HepG2 (cell line): ENCODE results near the gene FARSB. TPM values are rescaled to one million over a fixed set of nuclear protein-coding genes. Genes with fewer than 3 reads are reported as not detected.

Experiments
- ATAC-seq: fragments of 200-7000 bp; cut with Tn5 transposase; 3 replicates; pipeline ENCODE4 v1.9.1; 2020; ENCODE audit warnings: mild to moderate bottlenecking, moderate library complexity
- BruUV-seq: library from RNA; stranded (reverse); fragments of 400-500 nt; replicated peaks from 2 replicates; lab custom pipeline; 2021; lab: Mats Ljungman, UMichigan
- CTCF ChIA-PET: fragments of 300-600 bp; formaldehyde crosslinking; extraction: SDS; loops from one replicate; lab custom pipeline; 2021; ENCODE audit warnings: low total read pairs, inconsistent platforms, low intra/inter-chr PET ratio; lab: Yijun Ruan, JAX
- POLR2A ChIA-PET: fragments of 350-600 bp; sonication (Branson Sonifier 250); formaldehyde crosslinking; loops from one replicate; lab custom pipeline; 2020; ENCODE audit warnings: antibody characterized with exemption, inconsistent platforms; lab: Yijun Ruan, JAX
- DNase-seq: peaks from one replicate; pipeline ENCODE4 v3.0.0-alpha.2; 2015; ENCODE audit warnings: low spot score
- FAIRE-seq: peaks from 3 replicates; lab custom pipeline; 2011; peaks lifted over from hg19 to GRCh38; lab: Jason Lieb, UNC
- H2AFZ ChIP-seq: one replicate; pipeline ENCODE4 v1.6.1; 2011; ENCODE audit warnings: low read length, inconsistent platforms
- H3K27ac ChIP-seq: fragments of 300-600 bp; 3 replicates; pipeline ENCODE4 v1.8.0; 2011; ENCODE audit warnings: mixed run types, mild to moderate bottlenecking, mixed read lengths, low read length, inconsistent platforms; ENCODE audit not compliant: insufficient read depth; ENCODE audit errors: extremely low read length
- H3K27me3 ChIP-seq, 2 experiments: fragments of 200-600 bp in 1 of 2; 2 replicates in 1 of 2; 3 replicates in 1 of 2; pipeline versions ENCODE4 v1.6.0 to v1.8.0; 2011; ENCODE audit warnings: low read length in 2 of 2, mild to moderate bottlenecking in 2 of 2, moderate library complexity in 2 of 2, inconsistent platforms in 1 of 2; ENCODE audit not compliant: insufficient read depth in 2 of 2, control insufficient read depth in 1 of 2
- H3K36me3 ChIP-seq, 2 experiments: fragments of 200-600 bp in 1 of 2; replicated peaks in 1 of 2; 2 replicates in 1 of 2; 3 replicates in 1 of 2; pipeline versions ENCODE4 v1.5.1 to v1.8.0; 2011; ENCODE audit warnings: low read length in 2 of 2, inconsistent platforms in 1 of 2; ENCODE audit not compliant: insufficient read depth in 2 of 2, control insufficient read depth in 1 of 2
- H3K4me1 ChIP-seq: 2 replicates; pipeline ENCODE4 v1.5.1; 2012; ENCODE audit warnings: low read length, inconsistent platforms; ENCODE audit not compliant: insufficient read depth
- H3K4me2 ChIP-seq: 2 replicates; pipeline ENCODE4 v1.6.0; 2011; ENCODE audit warnings: low read depth, low read length, inconsistent platforms
- H3K4me3 ChIP-seq, 3 experiments: fragments of 200-600 bp in 1 of 3; sonication (generic), shearing (Covaris generic) in 1 of 3; replicated peaks in 1 of 3; 2 replicates each; pipeline ENCODE4 v1.5.1; 2011 to 2016; ENCODE audit warnings: low read length in 3 of 3, inconsistent platforms in 2 of 3, low read depth in 2 of 3, mild to moderate bottlenecking in 2 of 3, control low read depth in 1 of 3, mixed read lengths in 1 of 3; ENCODE audit not compliant: insufficient read depth in 1 of 3
- H3K79me2 ChIP-seq: one replicate; pipeline ENCODE4 v1.6.1; 2011; ENCODE audit warnings: low read length, inconsistent platforms; ENCODE audit not compliant: insufficient read depth
- H3K9ac ChIP-seq: 2 replicates; pipeline ENCODE4 v1.6.0; 2011; ENCODE audit warnings: mild to moderate bottlenecking, low read depth, low read length, inconsistent platforms; ENCODE audit not compliant: insufficient read depth
- H3K9me3 ChIP-seq: 2 replicates; pipeline ENCODE4 v1.5.1; 2012; ENCODE audit warnings: mild to moderate bottlenecking, low read length
- H4K20me1 ChIP-seq: 2 replicates; pipeline ENCODE4 v1.6.0; 2011; ENCODE audit warnings: inconsistent platforms, mild to moderate bottlenecking, low read length, moderate library complexity; ENCODE audit not compliant: insufficient read depth
- IRF1 ChIP-seq: sonication (generic); formaldehyde crosslinking; IDR thresholded peaks from 2 replicates; pipeline ENCODE4 v1.4.0; 2020; ENCODE audit warnings: low read depth, mild to moderate bottlenecking, missing genetic modification reagents
- NCOA1 ChIP-seq: sonication (generic); formaldehyde crosslinking; IDR thresholded peaks from 2 replicates; pipeline ENCODE4 v1.9.0; 2021; ENCODE audit warnings: missing genetic modification reagents
- NR2F6 ChIP-seq, 2 experiments: IDR thresholded peaks; 2 replicates each; pipeline ENCODE4 v1.6.1; 2016; ENCODE audit warnings: antibody characterized with exemption in 1 of 2, mild to moderate bottlenecking in 1 of 2
- RBM22 ChIP-seq: fragments of 200-400 bp; formaldehyde crosslinking; optimal IDR thresholded peaks from 2 replicates; pipeline ENCODE3; 2017; ENCODE audit warnings: mild to moderate bottlenecking, low read length, moderate library complexity
- THRA ChIP-seq: sonication (generic); formaldehyde crosslinking; IDR thresholded peaks from 2 replicates; pipeline ENCODE4 v1.4.0; 2020; ENCODE audit warnings: missing genetic modification reagents, borderline replicate concordance
- TMF1 ChIP-seq: sonication (generic); formaldehyde crosslinking; IDR thresholded peaks from 2 replicates; pipeline ENCODE4 v1.8.1; 2022; ENCODE audit warnings: low read depth, missing genetic modification reagents
- ZFP36L2 ChIP-seq: sonication (generic); formaldehyde crosslinking; IDR thresholded peaks from 2 replicates; pipeline ENCODE4 v1.4.0; 2020; ENCODE audit warnings: missing genetic modification reagents
- ZNF589 ChIP-seq: sonication (generic); formaldehyde crosslinking; conservative IDR thresholded peaks from 2 replicates; pipeline ENCODE4 v1.8.0; 2022; ENCODE audit warnings: mild to moderate bottlenecking, moderate library complexity, missing genetic modification reagents
- ZNF616 ChIP-seq: sonication (generic); formaldehyde crosslinking; IDR thresholded peaks from 2 replicates; pipeline ENCODE4 v1.5.0; 2020; ENCODE audit warnings: low read depth, mild to moderate bottlenecking, missing genetic modification reagents
- WGBS: methylation state at CpG from one replicate; pipeline ENCODE4 v1.1.6; 2017; ENCODE audit warnings: low lambda C conversion rate; 5-methylcytosine and 5-hydroxymethylcytosine counted together
- in situ Hi-C: cut with HindIII; loops from 2 replicates; pipeline ENCODE4 v1.10.0; 2017; ENCODE audit warnings: low pct_unique_long_range_greater_than_20kb; ENCODE audit not compliant: extremely low pct_ligation_motif_present
- intact Hi-C: fragments of 100-400 bp; cut with micrococcal nuclease; formaldehyde crosslinking; loops from one replicate; pipeline ENCODE4 v1.10.0; 2022; ENCODE audit not compliant: unreplicated experiment
- polyA plus RNA-seq, 8 experiments: library from polyadenylated mRNA; depleted of rRNA in 3 of 8; stranded (reverse) in 7 of 8; unstranded in 1 of 8; fragments of >200 nt; fragmentation: Illumina TruSeq in 4 of 8; extraction: Trizol in 4 of 8; gene quantifications; 2 replicates each; pipeline versions ENCODE4 v1.2.1 to v1.2.3, GENCODE V29; 2011 to 2016; ENCODE audit warnings: low read depth in 4 of 8, missing spikeins in 1 of 8, mixed read lengths in 1 of 8; ENCODE audit not compliant: insufficient read depth in 1 of 8
- total RNA-seq, 5 experiments: library from RNA; depleted of rRNA; stranded (reverse); fragments of >200 nt; fragmentation: Illumina TruSeq; extraction: Trizol; gene quantifications; 2 replicates each; pipeline ENCODE4 v1.2.3, GENCODE V29; 2016; ENCODE audit warnings: low read depth in 1 of 5
- TF ChIP-seq, protein P1 (sequence below): IDR thresholded peaks from 2 replicates; pipeline ENCODE4 v1.6.1; 2016; ENCODE audit warnings: missing compliant biosample characterization, missing genetic modification reagents, borderline replicate concordance

Gene FARSB
- total and polyA plus RNA-seq, 2 of the 13 experiments (the other 11 are each of a cell fraction or from before 2014, with no cell fraction given) = 23.3 to 45.9 TPM

- Histone ChIP-seq H3K36me3 (no peaks in the 10 kb centered on the region), H3K4me1 (peaks cover 25% of the 10 kb centered on the region), H3K9me3 (no peaks in the 10 kb centered on the region), H2AFZ (no peak overlapping the region), H3K79me2 (no peaks in the 10 kb centered on the region), H3K4me3 (no peak overlapping the region), H3K27me3 (no peaks in the 10 kb centered on the region), H3K9ac (no peak overlapping the region), H3K27ac (no peak overlapping the region), H3K4me2 (no peak overlapping the region), H4K20me1 (no peaks in the 10 kb centered on the region)
- CTCF ChIA-PET = no interaction called here
- POLR2A ChIA-PET = no interaction called here
- no peak for FAIRE-seq
- DNase-seq = no peak
- TF ChIP-seq NR2F6 (IDR thresholded peaks at IDR 0.05) (no peak), NR2F6 (CRISPR knock-in tag; IDR thresholded peaks at IDR 0.05) (no peak), THRA (no peak), ZNF589 (CRISPR knock-in tag) (no peak), RBM22 (no peak), TMF1 (no peak), IRF1 (CRISPR knock-in tag) (no peak), NCOA1 (CRISPR knock-in tag) (no peak), ZNF616 (no peak), ZFP36L2 (CRISPR knock-in tag) (no peak)
- TF ChIP-seq, protein P1, sequence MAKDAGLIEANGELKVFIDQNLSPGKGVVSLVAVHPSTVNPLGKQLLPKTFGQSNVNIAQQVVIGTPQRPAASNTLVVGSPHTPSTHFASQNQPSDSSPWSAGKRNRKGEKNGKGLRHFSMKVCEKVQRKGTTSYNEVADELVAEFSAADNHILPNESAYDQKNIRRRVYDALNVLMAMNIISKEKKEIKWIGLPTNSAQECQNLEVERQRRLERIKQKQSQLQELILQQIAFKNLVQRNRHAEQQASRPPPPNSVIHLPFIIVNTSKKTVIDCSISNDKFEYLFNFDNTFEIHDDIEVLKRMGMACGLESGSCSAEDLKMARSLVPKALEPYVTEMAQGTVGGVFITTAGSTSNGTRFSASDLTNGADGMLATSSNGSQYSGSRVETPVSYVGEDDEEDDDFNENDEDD = no peak
- BruUV-seq = no TSS peak
- in situ Hi-C loops = no loop called here
- 95% methylated on average over 3 of the region's 3 CpGs for WGBS
- ATAC-seq = no peak
- intact Hi-C loops = no loop called here
Observed at GRCh38 chr2:222703886-222704285, 48.0 kb upstream of the FARSB start.
